Stimulated activated CD4-positive, alpha-beta T cell treated with anti-CD3 and anti-CD28 coated beads, Interleukin-2, amount 100 ng/mL, for 48 hours (primary cell): ENCODE measurements around the gene SLC22A7.
"Not testable (repeated sequence)": the region's sequence is repeated elsewhere in the genome, so short reads cannot be mapped to it uniquely, and the experiment has no call there.

ENCODE experiments used
- DNase-seq, 2 donors: peaks; one replicate each; pipeline ENCODE4 v3.0.0-alpha.2; 2020

Gene SLC22A7

GRCh38 chr6:43303751-43304331 lies 5.8 kb downstream of the SLC22A7 start:
- no peak for DNase-seq

GRCh38 chr6:43304361-43304760 lies 6.3 kb downstream of the SLC22A7 start:
- DNase-seq, result no peak

DNA sequence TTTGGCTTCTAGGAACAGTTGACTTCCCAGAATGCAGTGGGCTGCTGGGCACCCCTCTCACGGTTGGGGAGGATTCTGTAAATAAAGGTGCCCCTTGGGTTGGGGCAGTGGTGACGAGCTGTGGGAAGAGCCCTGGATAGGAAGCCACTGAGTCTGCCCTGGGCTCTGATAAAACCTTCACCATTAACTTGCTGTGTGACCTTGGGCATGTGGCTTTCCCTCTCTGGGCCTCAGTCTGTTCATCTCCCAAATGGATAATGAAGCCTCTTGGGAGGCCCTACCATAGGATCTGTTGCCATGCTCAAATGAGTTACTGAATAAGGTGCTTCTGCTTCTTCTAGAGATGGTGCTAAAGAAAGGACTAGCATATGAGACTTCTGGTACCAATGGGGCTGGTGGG lies 6.8 kb downstream of the SLC22A7 start:
- DNase-seq, result no peak

GRCh38 chr6:43306086-43306485 lies 8.0 kb downstream of the SLC22A7 start:
- DNase-seq, result no peak

DNA sequence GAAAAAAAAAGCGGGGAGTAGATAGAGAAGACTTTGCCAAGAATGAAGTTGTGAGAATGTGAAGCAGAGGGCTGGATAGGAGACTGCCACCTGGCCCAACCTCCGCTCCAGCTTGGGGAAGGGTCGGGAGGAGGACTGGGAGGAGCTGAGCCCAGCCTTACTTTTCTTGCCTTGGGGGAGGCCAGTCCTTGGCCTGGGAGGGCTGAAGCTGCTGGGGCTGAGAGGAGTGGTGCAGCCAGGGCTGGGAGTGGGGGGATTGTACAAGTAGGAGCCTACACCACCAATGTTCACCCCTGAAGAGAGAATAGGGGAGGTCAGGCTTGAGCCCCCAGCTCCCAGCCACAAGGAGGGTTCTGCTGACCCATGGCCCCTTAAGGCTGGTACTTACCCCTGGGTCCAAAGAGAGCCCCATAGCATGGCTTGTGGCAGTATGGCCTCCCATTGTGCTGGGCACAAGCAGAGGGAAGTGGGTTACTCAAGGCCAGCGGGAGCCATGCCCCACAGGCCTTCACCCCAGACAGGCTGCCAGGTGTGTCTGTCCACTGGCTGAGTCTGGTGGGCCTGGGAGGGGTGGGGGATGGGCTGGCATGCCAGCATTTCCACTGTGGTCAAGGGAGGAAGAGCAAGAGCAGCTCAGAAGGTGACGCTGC lies 9.5 kb downstream of the SLC22A7 start:
- DNase-seq, result no peak

- DNase-seq, result peak; percentile 38 to 39
Observed at GRCh38 chr6:43308101-43308989, 10.3 kb downstream of the SLC22A7 start, which contains the start of gene CRIP3. TSS of gene CRIP3 (minus strand) at chr6:43308826. CDS start at chr6:43308792, 34 bp downstream.

GRCh38 chr6:43308990-43309477 lies 11.0 kb downstream of the SLC22A7 start:
- no peak for DNase-seq

GRCh38 chr6:43310134-43310533 lies 12.1 kb downstream of the SLC22A7 start:
- DNase-seq, result no peak

DNA sequence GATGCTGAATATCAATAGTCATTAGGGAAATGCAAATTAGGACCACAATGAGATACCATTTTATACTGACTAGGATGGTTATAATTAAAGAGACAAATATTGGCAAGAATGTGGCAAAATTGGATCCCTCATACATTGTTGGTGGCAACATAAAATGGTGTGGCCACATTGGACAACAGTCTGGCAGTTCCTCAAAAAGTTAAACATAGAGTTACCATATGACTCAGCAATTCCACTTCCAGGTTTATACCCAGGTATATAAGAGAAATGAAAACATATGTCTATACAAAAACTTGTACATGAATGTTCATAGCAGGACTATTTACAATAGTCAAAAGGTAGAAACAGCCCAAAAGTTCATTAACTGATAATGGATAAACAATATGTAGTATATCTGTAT lies 12.6 kb downstream of the SLC22A7 start:
- DNase-seq, result no peak

GRCh38 chr6:43311666-43312065 lies 13.6 kb downstream of the SLC22A7 start:
- DNase-seq, result no peak

GRCh38 chr6:43313813-43314212 lies 15.8 kb downstream of the SLC22A7 start:
- no peak for DNase-seq

DNA sequence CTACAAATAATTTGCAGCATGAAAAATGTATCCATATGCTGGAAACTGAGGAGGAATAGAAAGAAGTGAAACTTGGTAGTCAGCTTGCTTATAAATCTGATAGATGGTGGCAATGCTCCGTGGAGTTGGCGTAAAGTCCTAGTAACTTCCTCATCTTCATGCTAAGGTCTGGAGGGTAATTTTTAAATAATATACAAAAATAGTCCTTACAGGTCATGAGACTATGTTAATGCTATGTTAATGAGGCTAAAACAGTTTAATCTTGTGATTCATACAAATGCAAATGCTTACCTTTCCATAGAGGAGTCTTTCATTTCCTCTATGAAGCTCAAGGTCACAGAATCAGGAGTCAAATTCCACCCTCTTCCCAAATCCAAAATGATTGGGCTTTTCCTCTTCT lies 20.0 kb downstream of the SLC22A7 start:
- DNase-seq, result no peak

GRCh38 chr6:43325876-43326275 lies 27.8 kb downstream of the SLC22A7 start:
- DNase-seq, result no peak

- DNase-seq, result no peak
Observed at GRCh38 chr6:43328528-43328927, 30.5 kb downstream of the SLC22A7 start.

- no peak for DNase-seq
Observed at GRCh38 chr6:43331470-43331869, 33.4 kb downstream of the SLC22A7 start.

GRCh38 chr6:43331891-43332290 lies 33.8 kb downstream of the SLC22A7 start:
- DNase-seq, result no peak

GRCh38 chr6:43334466-43335095 lies 36.5 kb downstream of the SLC22A7 start:
- DNase-seq, result no peak

DNA sequence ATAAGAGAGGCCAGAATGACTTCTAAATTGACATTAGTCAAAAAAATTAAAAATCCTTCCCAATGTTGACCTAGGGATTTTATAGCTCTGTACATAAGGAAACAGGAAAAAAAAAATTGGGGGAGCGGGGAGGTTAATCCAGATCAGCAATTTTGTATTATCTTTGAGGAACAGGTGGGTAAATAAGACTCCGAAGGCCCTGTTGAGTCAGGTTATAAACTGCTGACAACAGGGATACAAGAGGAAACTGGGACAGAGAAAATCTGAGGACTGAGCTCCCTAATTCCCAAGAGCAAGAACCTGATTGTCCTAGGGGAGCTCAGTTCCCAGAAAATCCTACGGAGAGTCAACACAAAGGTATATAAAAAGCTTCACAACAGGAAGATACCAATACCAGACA lies 37.4 kb downstream of the SLC22A7 start:
- DNase-seq, result no peak

GRCh38 chr6:43336382-43336781 lies 38.3 kb downstream of the SLC22A7 start:
- DNase-seq, result no peak

DNA sequence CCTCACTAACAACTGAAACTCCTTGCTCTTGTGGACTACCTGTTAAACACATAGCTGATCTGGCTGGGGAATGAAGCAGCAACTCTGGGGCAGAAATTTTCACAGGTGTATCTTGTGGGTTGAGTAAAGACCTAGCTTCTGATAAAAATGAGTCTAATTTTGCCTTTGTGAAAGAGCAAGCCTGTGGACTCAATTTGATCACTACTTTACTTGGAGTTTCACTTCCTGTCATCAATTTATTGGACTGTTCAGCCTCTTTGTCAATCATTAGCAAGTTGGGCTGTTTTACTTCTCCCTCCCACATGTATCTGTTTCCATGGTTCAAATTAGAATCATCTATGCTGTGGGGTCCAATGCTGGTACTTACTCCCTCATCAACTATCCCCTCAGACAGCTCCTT lies 40.2 kb downstream of the SLC22A7 start:
- no peak for DNase-seq

DNA sequence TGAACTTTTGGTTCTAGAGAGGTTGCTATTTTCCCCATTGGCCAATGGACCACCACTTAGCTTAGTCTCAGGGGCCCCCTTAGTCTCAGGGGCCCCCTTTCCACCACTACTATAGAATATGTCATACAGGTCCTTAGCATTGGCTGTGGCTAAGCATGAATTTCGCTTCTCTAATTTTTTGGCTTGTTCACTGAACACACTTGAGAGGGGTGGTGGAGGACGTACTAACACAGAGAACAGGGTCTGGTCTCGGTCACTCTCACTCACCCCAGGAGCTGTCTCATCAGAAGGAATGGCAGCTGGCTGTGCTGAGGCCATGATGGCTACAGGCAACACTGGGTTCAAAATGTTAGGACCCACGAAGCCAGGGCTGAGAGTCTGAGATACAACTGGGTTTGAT lies 41.1 kb downstream of the SLC22A7 start:
- DNase-seq, result no peak

- DNase-seq, result not testable (repeated sequence)
Observed at GRCh38 chr6:43346243-43346642, 48.2 kb downstream of the SLC22A7 start.

- no peak for DNase-seq
Observed at GRCh38 chr6:43347021-43347420, 49.0 kb downstream of the SLC22A7 start.
